Measurements from ENCODE around the gene FNIP1. TPM values are rescaled to one million over a fixed set of nuclear protein-coding genes. Genes with fewer than 3 reads are reported as not detected.
"Not testable (repeated sequence)": the region's sequence is repeated elsewhere in the genome, so short reads cannot be mapped to it uniquely, and the experiment has no call there.

FNIP1 gene
- total RNA-seq, 1 donor from 2014 or later, result 30.7 TPM

GRCh38 chr5:131791866-131792265, 5.0 kb downstream of the FNIP1 start:
- DNase-seq (no peak), ATAC-seq (ENCODE audit: poor library complexity) (no peak)
- intact Hi-C loops (cut with DNase I), result no loop called here

- no peak for ATAC-seq (ENCODE audit: poor library complexity)
- DNase-seq, result no peak
- intact Hi-C loops (cut with DNase I), result no loop called here
These were observed 6.3 kb downstream of the FNIP1 start for GRCh38 chr5:131790550-131790949.

- no peak for ATAC-seq (ENCODE audit: poor library complexity)
- intact Hi-C loops (cut with DNase I), result no loop called here
- no peak for DNase-seq
These were observed 7.1 kb downstream of the FNIP1 start for GRCh38 chr5:131789765-131790164.

- DNase-seq (no peak), ATAC-seq (ENCODE audit: poor library complexity) (peak; percentile 35)
- intact Hi-C loops (cut with DNase I), result no loop called here
These were observed 9.1 kb downstream of the FNIP1 start for GRCh38 chr5:131787736-131788135.

GRCh38 chr5:131786900-131787692, 9.7 kb downstream of the FNIP1 start:
- DNase-seq (no peak), ATAC-seq (ENCODE audit: poor library complexity) (peak; percentile 45)
- intact Hi-C loops (cut with DNase I), result no loop called here

- DNase-seq (no peak), ATAC-seq (ENCODE audit: poor library complexity) (no peak)
- intact Hi-C loops (cut with DNase I), result no loop called here
These were observed 10.8 kb downstream of the FNIP1 start for GRCh38 chr5:131786036-131786435.

GRCh38 chr5:131783874-131784273, 12.9 kb downstream of the FNIP1 start:
- ATAC-seq (ENCODE audit: poor library complexity), result no peak
- intact Hi-C loops (cut with DNase I), result no loop called here

GRCh38 chr5:131783357-131783756, 13.5 kb downstream of the FNIP1 start:
- ATAC-seq (ENCODE audit: poor library complexity) (no peak), DNase-seq (no peak)
- intact Hi-C loops (cut with DNase I), result no loop called here

More at GRCh38 chr5:131783874-131784273, 12.9 kb downstream of the FNIP1 start:
- no peak for DNase-seq

- no peak for ATAC-seq (ENCODE audit: poor library complexity)
- intact Hi-C loops (cut with DNase I), result no loop called here
- no peak for DNase-seq
These were observed 14.1 kb downstream of the FNIP1 start for GRCh38 chr5:131782717-131783116.

GRCh38 chr5:131778141-131778540, 18.7 kb downstream of the FNIP1 start:
- DNase-seq; intact Hi-C loops (cut with DNase I); ATAC-seq (ENCODE audit: poor library complexity): not testable (repeated sequence)

GRCh38 chr5:131776450-131776849, 20.4 kb downstream of the FNIP1 start:
- no peak for ATAC-seq (ENCODE audit: poor library complexity)
- intact Hi-C loops (cut with DNase I), result no loop called here
- DNase-seq, result no peak

- ATAC-seq (ENCODE audit: poor library complexity) (peak; percentile 19), DNase-seq (no peak)
- intact Hi-C loops (cut with DNase I), result no loop called here
These were observed 22.0 kb downstream of the FNIP1 start for GRCh38 chr5:131774652-131775367.

GRCh38 chr5:131773805-131774204, 23.0 kb downstream of the FNIP1 start:
- ATAC-seq (ENCODE audit: poor library complexity) (no peak), DNase-seq (no peak)
- intact Hi-C loops (cut with DNase I), result no loop called here

GRCh38 chr5:131771692-131772091, 25.1 kb downstream of the FNIP1 start:
- intact Hi-C loops (cut with DNase I), result no loop called here
- ATAC-seq (ENCODE audit: poor library complexity), result no peak
- no peak for DNase-seq

GRCh38 chr5:131769961-131770360, 26.9 kb downstream of the FNIP1 start:
- DNase-seq, result no peak
- ATAC-seq (ENCODE audit: poor library complexity), result no peak
- intact Hi-C loops (cut with DNase I), result no loop called here

GRCh38 chr5:131769336-131769735, 27.5 kb downstream of the FNIP1 start:
- DNase-seq, result no peak
- intact Hi-C loops (cut with DNase I), result no loop called here
- no peak for ATAC-seq (ENCODE audit: poor library complexity)

GRCh38 chr5:131767891-131768290, 28.9 kb downstream of the FNIP1 start:
- no peak for DNase-seq
- no peak for ATAC-seq (ENCODE audit: poor library complexity)
- intact Hi-C loops (cut with DNase I), result no loop called here

- ATAC-seq (ENCODE audit: poor library complexity), result peak; percentile 37
- intact Hi-C loops (cut with DNase I), result no loop called here
These were observed 30.1 kb downstream of the FNIP1 start for GRCh38 chr5:131766689-131767088.

GRCh38 chr5:131765261-131765660, 31.6 kb downstream of the FNIP1 start:
- DNase-seq (no peak), ATAC-seq (ENCODE audit: poor library complexity) (no peak)
- intact Hi-C loops (cut with DNase I), result no loop called here

More at GRCh38 chr5:131766689-131767088, 30.1 kb downstream of the FNIP1 start:
- DNase-seq, result no peak

- intact Hi-C loops (cut with DNase I), result no loop called here
- ATAC-seq (ENCODE audit: poor library complexity), result no peak
- no peak for DNase-seq
These were observed 32.8 kb downstream of the FNIP1 start for GRCh38 chr5:131763968-131764367.

All from Right ventricle myocardium superior (tissue), 1 donor.